IMR-90 (cell line): Measurements from ENCODE around the gene TNFAIP8L1. TPM values are rescaled to one million over a fixed set of nuclear protein-coding genes. Genes with fewer than 3 reads are reported as not detected.

Experiments used
- ATAC-seq: fragments of 200-7000 bp; cut with Tn5 transposase; 2 replicates; pipeline ENCODE4 v1.9.1; 2020; ENCODE audit warnings: low read depth, mild to moderate bottlenecking, moderate library complexity
- BruUV-seq: library from RNA; stranded (reverse); fragments of 400-500 nt; replicated peaks from 2 replicates; lab custom pipeline; 2021; lab: Mats Ljungman, UMichigan
- CTCF ChIA-PET: fragments of 300-600 bp; formaldehyde crosslinking; extraction: SDS; loops from one replicate; lab custom pipeline; 2021; ENCODE audit warnings: antibody characterized with exemption; lab: Yijun Ruan, JAX
- POLR2A ChIA-PET: fragments of 300-600 bp; sonication (Branson Sonifier 250); formaldehyde crosslinking; loops from one replicate; lab custom pipeline; 2022; ENCODE audit warnings: antibody characterized with exemption; ENCODE audit not compliant: unreplicated experiment; lab: Charles Lee
- DNase-seq: peaks from one replicate; pipeline ENCODE4 v3.0.0; 2013
- H2AFZ ChIP-seq: replicated peaks from 2 replicates; pipeline ENCODE3; 2013; ENCODE audit warnings: low read length, mild to moderate bottlenecking; ENCODE audit not compliant: poor library complexity
- H2AK5ac ChIP-seq: 2 replicates; pipeline ENCODE4 v1.6.1; 2013; ENCODE audit warnings: low read depth, low read length, inconsistent platforms
- H2AK9ac ChIP-seq: replicated peaks from 2 replicates; pipeline ENCODE3; 2013; ENCODE audit warnings: mild to moderate bottlenecking, low read depth, low read length, moderate library complexity; ENCODE audit not compliant: poor library complexity
- H2BK120ac ChIP-seq: 2 replicates; pipeline ENCODE4 v1.6.1; 2013; ENCODE audit warnings: low read depth, low read length, inconsistent platforms
- H2BK15ac ChIP-seq: 3 replicates; pipeline ENCODE4 v1.6.1; 2013; ENCODE audit warnings: low read depth, low read length, inconsistent platforms
- H2BK20ac ChIP-seq: 2 replicates; pipeline ENCODE4 v1.6.1; 2013; ENCODE audit warnings: low read depth, mild to moderate bottlenecking, inconsistent platforms, low read length, moderate library complexity
- H2BK5ac ChIP-seq: 2 replicates; pipeline ENCODE4 v1.6.1; 2013; ENCODE audit warnings: mild to moderate bottlenecking, low read depth, low read length, inconsistent platforms; ENCODE audit not compliant: poor library complexity, severe bottlenecking
- H3K14ac ChIP-seq: replicated peaks from 2 replicates; pipeline ENCODE4 v1.6.1; 2013; ENCODE audit warnings: low read depth, low read length, inconsistent platforms
- H3K18ac ChIP-seq: 2 replicates; pipeline ENCODE4 v1.6.1; 2013; ENCODE audit warnings: low read depth, low read length, control low read depth
- H3K23ac ChIP-seq: 2 replicates; pipeline ENCODE4 v1.6.1; 2013; ENCODE audit warnings: low read depth, low read length, inconsistent platforms
- H3K27ac ChIP-seq: 2 replicates; pipeline ENCODE4 v1.5.1; 2013; ENCODE audit warnings: mild to moderate bottlenecking, control low read depth, low read length; ENCODE audit not compliant: insufficient read depth
- H3K27me3 ChIP-seq: 2 replicates; pipeline ENCODE4 v1.6.1; 2013; ENCODE audit warnings: low read length; ENCODE audit not compliant: control insufficient read depth, insufficient read depth
- H3K36me3 ChIP-seq: 2 replicates; pipeline ENCODE4 v1.6.1; 2013; ENCODE audit warnings: low read length, mixed read lengths; ENCODE audit not compliant: control insufficient read depth, insufficient read depth
- H3K4ac ChIP-seq: 2 replicates; pipeline ENCODE4 v1.6.1; 2013; ENCODE audit warnings: low read depth, low read length, inconsistent platforms
- H3K4me1 ChIP-seq: 2 replicates; pipeline ENCODE4 v1.6.1; 2013; ENCODE audit warnings: low read length, mixed read lengths; ENCODE audit not compliant: control insufficient read depth, insufficient read depth
- H3K4me2 ChIP-seq: 2 replicates; pipeline ENCODE4 v1.6.1; 2013; ENCODE audit warnings: low read depth, mild to moderate bottlenecking, control low read depth, low read length, moderate library complexity
- H3K4me3 ChIP-seq: 2 replicates; pipeline ENCODE4 v1.5.1; 2013; ENCODE audit warnings: low read depth, mild to moderate bottlenecking, control low read depth, low read length, moderate library complexity; ENCODE audit not compliant: insufficient read depth
- H3K56ac ChIP-seq: 2 replicates; pipeline ENCODE4 v1.6.1; 2013; ENCODE audit warnings: low read length, inconsistent platforms; ENCODE audit not compliant: insufficient read depth; ENCODE audit errors: extremely low read depth
- H3K79me1 ChIP-seq, 2 experiments: 2 replicates each; pipeline ENCODE4 v1.6.1; 2013; ENCODE audit warnings: low read length in 2 of 2, inconsistent platforms in 1 of 2, low read depth in 1 of 2
- H3K9ac ChIP-seq: 2 replicates; pipeline ENCODE4 v1.6.1; 2013; ENCODE audit warnings: low read depth, low read length, control low read depth
- H3K9me1 ChIP-seq: 2 replicates; pipeline ENCODE4 v1.6.1; 2013; ENCODE audit warnings: low read length, inconsistent platforms; ENCODE audit not compliant: insufficient read depth
- H3K9me3 ChIP-seq: 2 replicates; pipeline ENCODE4 v1.6.1; 2013; ENCODE audit warnings: low read length; ENCODE audit not compliant: control insufficient read depth, insufficient read depth
- H4K20me1 ChIP-seq: 2 replicates; pipeline ENCODE4 v1.6.1; 2013; ENCODE audit warnings: low read length, inconsistent platforms; ENCODE audit not compliant: insufficient read depth
- H4K5ac ChIP-seq: 2 replicates; pipeline ENCODE4 v1.6.1; 2013; ENCODE audit warnings: mild to moderate bottlenecking, low read depth, low read length, control low read depth
- H4K8ac ChIP-seq, 2 experiments: 2 replicates each; pipeline ENCODE4 v1.6.1; 2013; ENCODE audit warnings: low read depth in 2 of 2, low read length in 2 of 2, control low read depth in 1 of 2, inconsistent platforms in 1 of 2
- H4K91ac ChIP-seq: 2 replicates; pipeline ENCODE4 v1.6.1; 2013; ENCODE audit warnings: low read depth, low read length, inconsistent platforms; ENCODE audit not compliant: insufficient read depth
- BHLHE40 ChIP-seq: fragments of 150-350 bp; IDR thresholded peaks from 2 replicates; pipeline ENCODE4 v1.6.1; 2016; ENCODE audit warnings: mild to moderate bottlenecking, low read depth, low read length
- CEBPB ChIP-seq: IDR thresholded peaks from 2 replicates; pipeline ENCODE4 v1.6.1; 2012; ENCODE audit warnings: low read depth, low read length, improper control_type of control experiment
- CHD1 ChIP-seq: IDR thresholded peaks from 2 replicates; pipeline ENCODE4 v1.6.1; 2012; ENCODE audit warnings: low read depth, low read length, improper control_type of control experiment
- FOS ChIP-seq: fragments of 150-350 bp; IDR thresholded peaks from 2 replicates; pipeline ENCODE4 v1.6.1; 2016; ENCODE audit warnings: low read depth, low read length
- MAFK ChIP-seq: IDR thresholded peaks from 2 replicates; pipeline ENCODE4 v1.6.1; 2012; ENCODE audit warnings: low read depth, low read length, improper control_type of control experiment
- MXI1 ChIP-seq: IDR thresholded peaks from 2 replicates; pipeline ENCODE4 v1.6.1; 2012; ENCODE audit warnings: low read depth, mild to moderate bottlenecking, low read length, moderate library complexity, borderline replicate concordance
- NFE2L2 ChIP-seq: fragments of 150-350 bp; IDR thresholded peaks from 2 replicates; pipeline ENCODE4 v1.6.1; 2016; ENCODE audit warnings: low read depth, mild to moderate bottlenecking, low read length
- POLR2A ChIP-seq: IDR thresholded peaks from 2 replicates; pipeline ENCODE4 v1.6.1; 2012; ENCODE audit warnings: mild to moderate bottlenecking, low read depth, low read length
- RAD21 ChIP-seq: IDR thresholded peaks from 2 replicates; pipeline ENCODE4 v1.6.1; 2012; ENCODE audit warnings: low read length, improper control_type of control experiment
- RCOR1 ChIP-seq: IDR thresholded peaks from 2 replicates; pipeline ENCODE4 v1.6.1; 2012; ENCODE audit warnings: mild to moderate bottlenecking, low read length, improper control_type of control experiment; ENCODE audit not compliant: insufficient replicate concordance
- RFX5 ChIP-seq: IDR thresholded peaks from 2 replicates; pipeline ENCODE4 v1.8.0; 2012; ENCODE audit warnings: low read depth, mild to moderate bottlenecking, low read length, moderate library complexity
- SMC3 ChIP-seq: fragments of 150-350 bp; IDR thresholded peaks from 2 replicates; pipeline ENCODE4 v1.6.1; 2016; ENCODE audit warnings: low read depth, mild to moderate bottlenecking, antibody characterized with exemption, low read length, moderate library complexity
- WGBS, 2 experiments: methylation state at CpG; one replicate each; pipeline versions ENCODE4 v1.1.5 to v1.1.7; 2013; ENCODE audit warnings: missing lambda C conversion rate in 2 of 2; ENCODE audit not compliant: insufficient read length in 1 of 2; ENCODE audit errors: extremely low coverage in 2 of 2; 5-methylcytosine and 5-hydroxymethylcytosine counted together
- dilution Hi-C: fragments of 300-500 bp; cut with HindIII; formaldehyde crosslinking; loops from one replicate; pipeline ENCODE4 v1.14.3; 2018; ENCODE audit warnings: low sequenced_read_pairs; ENCODE audit not compliant: unreplicated experiment
- in situ Hi-C: fragments of 300-500 bp; cut with MboI; formaldehyde crosslinking; loops from 3 replicates; pipeline ENCODE4 v1.14.3; 2019; ENCODE audit warnings: low sequenced_read_pairs, inconsistent platforms, mixed read lengths
- intact Hi-C: fragments of 100-400 bp; cut with micrococcal nuclease; formaldehyde crosslinking; loops from 2 replicates; pipeline ENCODE4 v1.10.0; 2022
- polyA plus RNA-seq, 3 experiments: library from polyadenylated mRNA; depleted of rRNA; stranded (reverse); fragments of >200 nt; gene quantifications; 2 replicates each; pipeline ENCODE4 v1.2.3, GENCODE V29; 2012; ENCODE audit warnings: low replicate concordance in 1 of 3
- total RNA-seq: library from RNA; depleted of rRNA; stranded (reverse); fragments of >200 nt; gene quantifications from 2 replicates; pipeline ENCODE4 v1.2.3, GENCODE V29; 2012
- TF ChIP-seq, protein P1 (sequence below): conservative IDR thresholded peaks from 2 replicates; pipeline ENCODE4 v1.5.1; 2012; ENCODE audit warnings: mild to moderate bottlenecking, low read depth, low read length, improper control_type of control experiment
- TF ChIP-seq, protein P2 (sequence below): fragments of 150-350 bp; IDR thresholded peaks from 2 replicates; pipeline ENCODE4 v1.6.1; 2016; ENCODE audit warnings: low read depth, mild to moderate bottlenecking, low read length, moderate library complexity, borderline replicate concordance
- TF ChIP-seq, protein P3 (sequence below): fragments of 150-350 bp; IDR thresholded peaks from 2 replicates; pipeline ENCODE4 v1.6.1; 2017; ENCODE audit warnings: mild to moderate bottlenecking, antibody characterized with exemption, low read length, low read depth

Gene TNFAIP8L1
- total and polyA plus RNA-seq, 2 of the 4 experiments (the other 2 are of a cell fraction), result 2.5 to 6.0 TPM

DNA sequence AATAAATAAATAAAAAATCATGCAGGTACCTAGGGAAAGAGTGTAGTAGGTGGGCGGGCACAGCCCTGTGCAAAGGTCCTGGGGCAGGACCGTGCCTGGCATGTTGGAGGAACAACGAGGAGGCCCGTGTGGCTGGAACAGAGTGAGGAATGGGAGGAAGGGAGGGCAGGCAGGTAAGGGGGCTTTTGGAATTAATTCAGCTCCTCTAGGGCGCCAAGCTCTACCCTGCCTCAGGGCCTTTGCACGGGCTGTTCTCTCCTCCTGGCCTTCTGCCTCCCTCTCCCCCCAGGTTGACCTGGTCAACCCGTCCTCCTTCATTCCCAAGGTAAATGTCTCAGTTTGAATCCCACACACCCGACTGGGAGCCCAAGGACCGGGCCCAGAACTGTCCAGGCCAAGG is 48.8 kb upstream of the TNFAIP8L1 start:
- CTCF ChIA-PET, result no interaction called here
- Histone ChIP-seq H3K18ac (no peak overlapping the region), H2BK120ac (no peak overlapping the region), H2AK5ac (no peak overlapping the region), H2AK9ac (no peak overlapping the region), H2BK5ac (no peak overlapping the region), H4K20me1 (no peaks in the 10 kb centered on the region), H4K8ac (no peak overlapping the region), H3K27me3 (peaks cover 31% of the 10 kb centered on the region), H2BK15ac (no peak overlapping the region), H2AFZ (no peak overlapping the region), H3K9ac (no peak overlapping the region), H3K27ac (no peak overlapping the region), H2BK20ac (no peak overlapping the region), H3K14ac (no peak overlapping the region), H3K56ac (no peak overlapping the region), H3K4me2 (no peak overlapping the region), H3K4ac (no peak overlapping the region), H3K4me1 (no peaks in the 10 kb centered on the region), H3K36me3 (no peaks in the 10 kb centered on the region), H4K5ac (no peak overlapping the region), H3K9me3 (no peaks in the 10 kb centered on the region), H3K4me3 (no peak overlapping the region), H3K23ac (no peak overlapping the region), H3K79me1 (no peaks in the 10 kb centered on the region), H4K91ac (no peak overlapping the region), H3K9me1 (no peaks in the 10 kb centered on the region)
- ATAC-seq, result no peak
- in situ Hi-C loops (no loop called here), dilution Hi-C loops (no loop called here), intact Hi-C loops (no loop called here)
- 87% methylated on average over 3 of the region's 9 CpGs; no CpG with 5 or more reads in 1 of the 2 experiments for WGBS, 2 experiments
- DNase-seq, result no peak
- no TSS peak for BruUV-seq
- POLR2A ChIA-PET, result no interaction called here
- TF ChIP-seq MXI1 (no peak), FOS (no peak), SMC3 (no peak), CHD1 (no peak), RCOR1 (no peak), RFX5 (no peak), BHLHE40 (no peak), POLR2A (no peak), RAD21 (no peak), NFE2L2 (no peak), MAFK (no peak), CEBPB (no peak)
- TF ChIP-seq, protein P1, sequence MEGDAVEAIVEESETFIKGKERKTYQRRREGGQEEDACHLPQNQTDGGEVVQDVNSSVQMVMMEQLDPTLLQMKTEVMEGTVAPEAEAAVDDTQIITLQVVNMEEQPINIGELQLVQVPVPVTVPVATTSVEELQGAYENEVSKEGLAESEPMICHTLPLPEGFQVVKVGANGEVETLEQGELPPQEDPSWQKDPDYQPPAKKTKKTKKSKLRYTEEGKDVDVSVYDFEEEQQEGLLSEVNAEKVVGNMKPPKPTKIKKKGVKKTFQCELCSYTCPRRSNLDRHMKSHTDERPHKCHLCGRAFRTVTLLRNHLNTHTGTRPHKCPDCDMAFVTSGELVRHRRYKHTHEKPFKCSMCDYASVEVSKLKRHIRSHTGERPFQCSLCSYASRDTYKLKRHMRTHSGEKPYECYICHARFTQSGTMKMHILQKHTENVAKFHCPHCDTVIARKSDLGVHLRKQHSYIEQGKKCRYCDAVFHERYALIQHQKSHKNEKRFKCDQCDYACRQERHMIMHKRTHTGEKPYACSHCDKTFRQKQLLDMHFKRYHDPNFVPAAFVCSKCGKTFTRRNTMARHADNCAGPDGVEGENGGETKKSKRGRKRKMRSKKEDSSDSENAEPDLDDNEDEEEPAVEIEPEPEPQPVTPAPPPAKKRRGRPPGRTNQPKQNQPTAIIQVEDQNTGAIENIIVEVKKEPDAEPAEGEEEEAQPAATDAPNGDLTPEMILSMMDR, result no peak
- TF ChIP-seq, protein P2, sequence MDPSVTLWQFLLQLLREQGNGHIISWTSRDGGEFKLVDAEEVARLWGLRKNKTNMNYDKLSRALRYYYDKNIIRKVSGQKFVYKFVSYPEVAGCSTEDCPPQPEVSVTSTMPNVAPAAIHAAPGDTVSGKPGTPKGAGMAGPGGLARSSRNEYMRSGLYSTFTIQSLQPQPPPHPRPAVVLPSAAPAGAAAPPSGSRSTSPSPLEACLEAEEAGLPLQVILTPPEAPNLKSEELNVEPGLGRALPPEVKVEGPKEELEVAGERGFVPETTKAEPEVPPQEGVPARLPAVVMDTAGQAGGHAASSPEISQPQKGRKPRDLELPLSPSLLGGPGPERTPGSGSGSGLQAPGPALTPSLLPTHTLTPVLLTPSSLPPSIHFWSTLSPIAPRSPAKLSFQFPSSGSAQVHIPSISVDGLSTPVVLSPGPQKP, result no peak
- TF ChIP-seq, protein P3, sequence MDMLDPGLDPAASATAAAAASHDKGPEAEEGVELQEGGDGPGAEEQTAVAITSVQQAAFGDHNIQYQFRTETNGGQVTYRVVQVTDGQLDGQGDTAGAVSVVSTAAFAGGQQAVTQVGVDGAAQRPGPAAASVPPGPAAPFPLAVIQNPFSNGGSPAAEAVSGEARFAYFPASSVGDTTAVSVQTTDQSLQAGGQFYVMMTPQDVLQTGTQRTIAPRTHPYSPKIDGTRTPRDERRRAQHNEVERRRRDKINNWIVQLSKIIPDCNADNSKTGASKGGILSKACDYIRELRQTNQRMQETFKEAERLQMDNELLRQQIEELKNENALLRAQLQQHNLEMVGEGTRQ, result no peak
